Panc1 (cell line): ENCODE data around the gene WIZ. TPM values are rescaled to one million over a fixed set of nuclear protein-coding genes. Genes with fewer than 3 reads are reported as not detected.

Experiments
- ATAC-seq: fragments of 200-7000 bp; cut with Tn5 transposase; 2 replicates; pipeline ENCODE4 v1.9.1; 2020; ENCODE audit warnings: mild to moderate bottlenecking, moderate library complexity
- BruUV-seq: library from RNA; stranded (reverse); fragments of 400-500 nt; replicated peaks from 2 replicates; lab custom pipeline; 2021; lab: Mats Ljungman, UMichigan
- CTCF ChIA-PET: fragments of 300-600 bp; sonication (Branson Sonifier 250); formaldehyde crosslinking; loops from one replicate; lab custom pipeline; 2022; ENCODE audit warnings: antibody characterized with exemption; lab: Charles Lee
- POLR2A ChIA-PET: fragments of 300-600 bp; sonication (Branson Sonifier 250); formaldehyde crosslinking; loops from one replicate; lab custom pipeline; 2022; ENCODE audit warnings: antibody characterized with exemption; lab: Charles Lee
- DNase-seq: peaks from one replicate; pipeline ENCODE4 v3.0.0-alpha.2; 2010; ENCODE audit warnings: low read depth, low spot score
- H3K27ac ChIP-seq: 2 replicates; pipeline ENCODE4 v1.5.1; 2011; ENCODE audit warnings: mild to moderate bottlenecking, low read length, inconsistent platforms
- H3K27me3 ChIP-seq: fragments of 200-500 bp; sonication (Bioruptor generic); 2 replicates; pipeline ENCODE4 v1.6.0; 2014; ENCODE audit warnings: low read length, inconsistent platforms; ENCODE audit not compliant: control insufficient read depth, insufficient read depth
- H3K36me3 ChIP-seq: fragments of 200-500 bp; sonication (Bioruptor generic); 2 replicates; pipeline ENCODE4 v1.5.1; 2014; ENCODE audit warnings: inconsistent platforms, mild to moderate bottlenecking, low read length, moderate library complexity; ENCODE audit not compliant: control insufficient read depth, insufficient read depth
- H3K4me1 ChIP-seq: 2 replicates; pipeline ENCODE4 v1.5.1; 2011; ENCODE audit warnings: inconsistent platforms, mild to moderate bottlenecking, low read length, moderate library complexity; ENCODE audit not compliant: control insufficient read depth, insufficient read depth
- H3K4me3 ChIP-seq, 2 experiments: 2 replicates each; pipeline ENCODE4 v1.5.1; 2011 to 2012; ENCODE audit warnings: low read depth in 2 of 2, low read length in 2 of 2, mild to moderate bottlenecking in 2 of 2, inconsistent platforms in 1 of 2, moderate library complexity in 1 of 2
- H3K9me3 ChIP-seq: fragments of 200-500 bp; sonication (Bioruptor generic); 2 replicates; pipeline ENCODE4 v1.5.1; 2014; ENCODE audit warnings: low read depth, mild to moderate bottlenecking, inconsistent platforms, low read length, moderate library complexity; ENCODE audit not compliant: control insufficient read depth, insufficient read depth
- CTCF ChIP-seq: fragments of 450-650 bp; IDR thresholded peaks from 2 replicates; pipeline ENCODE4 v1.5.1; 2017; ENCODE audit warnings: mild to moderate bottlenecking
- POLR2AphosphoS5 ChIP-seq: IDR thresholded peaks from 2 replicates; pipeline ENCODE4 v1.6.1; 2012; ENCODE audit warnings: mild to moderate bottlenecking, low read depth, low read length, moderate library complexity
- REST ChIP-seq, 2 experiments: IDR thresholded peaks; 2 replicates each; pipeline ENCODE4 v1.6.1; 2011 to 2012; ENCODE audit warnings: low read depth in 2 of 2, control low read depth in 1 of 2, low read length in 1 of 2, mild to moderate bottlenecking in 1 of 2, moderate library complexity in 1 of 2; ENCODE audit not compliant: insufficient read depth in 1 of 2
- SIN3A ChIP-seq: IDR thresholded peaks from 2 replicates; pipeline ENCODE4 v1.6.1; 2012; ENCODE audit warnings: low read depth, mild to moderate bottlenecking, low read length, moderate library complexity, borderline replicate concordance; ENCODE audit not compliant: insufficient read depth
- TCF7L2 ChIP-seq: IDR thresholded peaks from 2 replicates; pipeline ENCODE4 v1.6.1; 2011; ENCODE audit warnings: mild to moderate bottlenecking, low read depth, low read length, inconsistent platforms
- in situ Hi-C: cut with HindIII; loops from 2 replicates; pipeline ENCODE4 v1.10.0; 2016; ENCODE audit warnings: low sequenced_read_pairs, low pct_unique_long_range_greater_than_20kb
- intact Hi-C: fragments of 100-400 bp; cut with micrococcal nuclease; formaldehyde crosslinking; loops from one replicate; pipeline ENCODE4 v1.10.0; 2022; ENCODE audit not compliant: unreplicated experiment
- total RNA-seq: library from RNA; stranded (reverse); gene quantifications from one replicate; pipeline ENCODE4 v1.2.1, GENCODE V29; 2021; ENCODE audit not compliant: unreplicated experiment

Gene WIZ
- total RNA-seq, 1 experiment from 2014 or later: 41.9 TPM

- ATAC-seq (no peak), DNase-seq (no peak)
- Histone ChIP-seq H3K36me3 (0 out of 2 replicates have a peak, but pooled peaks cover 3% of the 10 kb centered on the region), H3K4me1 (peaks cover 2% of the 10 kb centered on the region), H3K9me3 (no peaks in the 10 kb centered on the region), H3K4me3 (no peak overlapping the region), H3K27me3 (no peaks in the 10 kb centered on the region), H3K27ac (no peak overlapping the region)
- intact Hi-C loops (no loop called here), in situ Hi-C loops (no loop called here)
- no TSS peak for BruUV-seq
- ChIA-PET POLR2A (no interaction called here), CTCF (no interaction called here)
- TF ChIP-seq POLR2AphosphoS5: no peak
- no peak for TF ChIP-seq CTCF
- TF ChIP-seq REST (IDR thresholded peaks at IDR 0.05; ENCODE audit: insufficient read depth in 1 of 2, low read depth in 2 of 2, low read length in 1 of 2): no peak
- TF ChIP-seq SIN3A: no peak
- TF ChIP-seq TCF7L2: no peak
Measured at GRCh38 chr19:15424692-15425272, 25.0 kb downstream of the WIZ start.

GRCh38 chr19:15424121-15424520 lies 25.6 kb downstream of the WIZ start:
- ChIA-PET CTCF (no interaction called here), POLR2A (no interaction called here)
- BruUV-seq: no TSS peak
- H3K27me3 ChIP-seq: no peaks in the 10 kb centered on the region
- H3K9me3 ChIP-seq: no peaks in the 10 kb centered on the region
- no peak for TF ChIP-seq CTCF
- no peak for TF ChIP-seq REST (IDR thresholded peaks at IDR 0.05; ENCODE audit: insufficient read depth in 1 of 2, low read depth in 2 of 2, low read length in 1 of 2)
- no peak for TF ChIP-seq SIN3A
- no peak for TF ChIP-seq TCF7L2
- TF ChIP-seq POLR2AphosphoS5: no peak
- intact Hi-C loops: no loop called here
- DNase-seq (no peak), ATAC-seq (no peak)
- H3K36me3 ChIP-seq: 0 out of 2 replicates have a peak, but pooled peaks cover 3% of the 10 kb centered on the region
- H3K4me1 ChIP-seq: peaks cover 5% of the 10 kb centered on the region
- in situ Hi-C loops: no loop called here
- no peak overlapping the region for H3K4me3 ChIP-seq
- H3K27ac ChIP-seq: no peak overlapping the region
